A673 (cell line): Measurements from ENCODE around the gene DNAH2. TPM values are rescaled to one million over a fixed set of nuclear protein-coding genes. Genes with fewer than 3 reads are reported as not detected.

Experiments used
- BruUV-seq: library from RNA; stranded (reverse); fragments of 400-500 nt; replicated peaks from 2 replicates; lab custom pipeline; 2021; lab: Mats Ljungman, UMichigan
- CTCF ChIA-PET: fragments of 300-600 bp; sonication (Branson Sonifier 250); formaldehyde crosslinking; loops from one replicate; lab custom pipeline; 2022; ENCODE audit warnings: antibody characterized with exemption; lab: Charles Lee
- POLR2A ChIA-PET: fragments of 300-600 bp; sonication (Branson Sonifier 250); formaldehyde crosslinking; loops from one replicate; lab custom pipeline; 2022; ENCODE audit warnings: antibody characterized with exemption; ENCODE audit not compliant: low non-redundant PET; lab: Charles Lee
- DNase-seq: peaks from one replicate; pipeline ENCODE4 v3.0.0-alpha.2; 2015; ENCODE audit warnings: low spot score
- H3K27ac ChIP-seq: fragments of 200-600 bp; sonication (generic); 2 replicates; pipeline ENCODE4 v1.5.1; 2016; ENCODE audit warnings: mixed run types, low read depth, mild to moderate bottlenecking, mixed read lengths, antibody characterized with exemption, low read length; ENCODE audit not compliant: poor library complexity, severe bottlenecking
- H3K27me3 ChIP-seq: fragments of 200-600 bp; sonication (generic); replicated peaks from 2 replicates; pipeline ENCODE4 v1.6.1; 2017; ENCODE audit warnings: mixed run types, low read depth, mild to moderate bottlenecking, mixed read lengths, antibody characterized with exemption, low read length; ENCODE audit not compliant: insufficient read depth, poor library complexity
- H3K36me3 ChIP-seq: fragments of 200-600 bp; sonication (generic); 2 replicates; pipeline ENCODE4 v1.6.1; 2016; ENCODE audit warnings: mixed run types, mild to moderate bottlenecking, mixed read lengths, antibody characterized with exemption, low read length; ENCODE audit not compliant: insufficient read depth, poor library complexity, severe bottlenecking
- H3K4me1 ChIP-seq: fragments of 200-600 bp; sonication (generic); 2 replicates; pipeline ENCODE4 v1.6.1; 2017; ENCODE audit warnings: mixed run types, mild to moderate bottlenecking, mixed read lengths, antibody characterized with exemption, low read length; ENCODE audit not compliant: insufficient read depth, poor library complexity, severe bottlenecking
- H3K4me3 ChIP-seq: fragments of 200-600 bp; sonication (generic); 2 replicates; pipeline ENCODE4 v1.5.1; 2016; ENCODE audit warnings: low read depth, mixed run types, mild to moderate bottlenecking, mixed read lengths, low read length; ENCODE audit not compliant: poor library complexity, severe bottlenecking
- H3K9me3 ChIP-seq: fragments of 200-600 bp; sonication (generic); 2 replicates; pipeline ENCODE4 v1.6.1; 2016; ENCODE audit warnings: mixed run types, low read depth, mild to moderate bottlenecking, mixed read lengths, antibody characterized with exemption, low read length; ENCODE audit not compliant: poor library complexity, severe bottlenecking
- CTCF ChIP-seq: fragments of 300-800, 200-600 bp; sonication (generic); conservative IDR thresholded peaks from 2 replicates; pipeline ENCODE4 v1.5.1; 2017; ENCODE audit warnings: low read depth, mild to moderate bottlenecking, antibody characterized with exemption, low read length, moderate library complexity, mixed read lengths
- EZH2 ChIP-seq: fragments of 200-600 bp; sonication (generic); IDR thresholded peaks from 2 replicates; pipeline ENCODE4 v1.6.1; 2017; ENCODE audit warnings: borderline replicate concordance, low read depth, mild to moderate bottlenecking, mixed read lengths, antibody characterized with exemption, low read length; ENCODE audit not compliant: poor library complexity, severe bottlenecking
- intact Hi-C: fragments of 100-400 bp; cut with micrococcal nuclease; formaldehyde crosslinking; loops from one replicate; pipeline ENCODE4 v1.10.0; 2022; ENCODE audit not compliant: unreplicated experiment
- total RNA-seq: library from RNA; stranded (reverse); gene quantifications from 2 replicates; pipeline ENCODE4 v1.2.3, GENCODE V29; 2021

DNAH2 gene
- total RNA-seq, 1 experiment from 2014 or later = 0.15 TPM

DNA sequence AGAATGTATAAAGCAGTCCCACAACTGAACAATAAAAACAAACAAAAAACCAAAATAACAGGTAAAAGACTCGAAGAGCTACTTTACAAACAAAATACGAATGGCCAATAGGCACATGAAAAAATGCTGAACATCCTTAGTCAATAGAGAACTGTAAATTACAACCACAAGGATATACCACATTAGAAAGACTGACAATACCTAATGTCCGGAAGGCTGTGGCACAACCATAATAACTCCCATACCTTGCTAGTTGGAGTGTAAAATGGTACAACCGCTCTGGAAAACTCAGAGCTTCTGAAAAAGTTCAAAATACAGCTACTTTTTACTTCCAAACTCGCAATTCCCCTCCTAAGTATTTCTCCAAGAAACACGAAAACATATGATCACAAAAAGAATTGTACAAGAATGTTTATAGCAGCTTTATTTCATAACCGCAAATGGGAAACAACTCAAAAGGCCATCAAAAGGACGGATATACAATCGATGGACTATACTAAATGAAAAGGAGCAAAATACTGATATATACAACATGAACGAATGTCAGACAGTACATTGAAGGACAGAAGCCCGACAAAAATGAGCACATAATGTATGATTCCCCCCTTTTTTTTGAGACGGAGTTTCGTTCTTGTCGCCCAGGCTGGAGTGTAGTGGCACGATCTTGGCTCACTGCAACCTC, 32.6 kb upstream of the DNAH2 start:
- Histone ChIP-seq H3K27ac (peak overlapping the region; percentile 99), H3K9me3 (no peaks in the 10 kb centered on the region), H3K4me1 (peaks cover 20% of the 10 kb centered on the region), H3K36me3 (no peaks in the 10 kb centered on the region), H3K27me3 (no peaks in the 10 kb centered on the region), H3K4me3 (peak overlapping the region; percentile 91)
- ChIA-PET CTCF (no interaction called here), POLR2A (no interaction called here)
- intact Hi-C loops = loop anchor here (5.0 to 10.0 kb wide), 4 partner anchors 58 to 640 kb away; partner anchors contain the start of genes FGF11, MPDU1, SAT2 and SLC16A11
- no peak for TF ChIP-seq EZH2
- BruUV-seq = no TSS peak
- no peak for DNase-seq

- Histone ChIP-seq H3K36me3 (no peaks in the 10 kb centered on the region), H3K27ac (peak overlapping the region; percentile 99), H3K4me1 (peaks cover 20% of the 10 kb centered on the region), H3K4me3 (peak overlapping the region; percentile 91), H3K9me3 (no peaks in the 10 kb centered on the region), H3K27me3 (no peaks in the 10 kb centered on the region)
- peak; percentile 97 for DNase-seq
- TF ChIP-seq CTCF (no peak), EZH2 (no peak)
- POLR2A ChIA-PET = interaction anchor here (0.6 to 0.8 kb wide), 3 partner anchors 245 to 433 kb away, joined by 3 to 4 read pairs (median 4); no protein-coding TSS in a partner anchor
- CTCF ChIA-PET = interaction anchor here (2.5 kb wide), 1 partner anchor 70 kb away, joined by 18 read pairs; the partner anchor contains the start of gene FXR2
- BruUV-seq = no TSS peak
- intact Hi-C loops = loop anchor here (1.0 to 10.0 kb wide), 5 partner anchors 58 to 641 kb away; partner anchors contain the start of genes FGF11, MPDU1, NAA38 and SAT2
Measured at GRCh38 chr17:7685533-7686221, 31.9 kb upstream of the DNAH2 start.

GRCh38 chr17:7686222-7687071, 31.1 kb upstream of the DNAH2 start:
- CTCF ChIA-PET = interaction anchor here (0.6 to 2.5 kb wide), 5 partner anchors 54 to 336 kb away, joined by 3 to 18 read pairs (median 7); partner anchors contain the start of genes FXR2 and SENP3
- Histone ChIP-seq H3K4me1 (peaks cover 20% of the 10 kb centered on the region), H3K4me3 (peak overlapping the region; percentile 91), H3K9me3 (no peaks in the 10 kb centered on the region), H3K27me3 (no peaks in the 10 kb centered on the region), H3K27ac (peak overlapping the region; percentile 99), H3K36me3 (no peaks in the 10 kb centered on the region)
- TF ChIP-seq EZH2 (no peak), CTCF (no peak)
- BruUV-seq = TSS peak; percentile 66
- intact Hi-C loops = loop anchor here (1.0 to 10.0 kb wide), 5 partner anchors 59 to 642 kb away; partner anchors contain the start of genes FGF11, MPDU1, NAA38 and SAT2
- peak; percentile 92 for DNase-seq
- POLR2A ChIA-PET = interaction anchor here (0.6 to 1.0 kb wide), 5 partner anchors 19 to 433 kb away, joined by 3 to 4 read pairs (median 3); no protein-coding TSS in a partner anchor
